Glutamatergic neuron (in vitro differentiated cells): ENCODE results near the gene NTN1. TPM values are rescaled to one million over a fixed set of nuclear protein-coding genes. Genes with fewer than 3 reads are reported as not detected.

Experiments
- DNase-seq: peaks from one replicate; pipeline ENCODE4 v3.0.0; 2022
- H3K27ac Mint-ChIP-seq: one replicate; pipeline ENCODE4 v1.8.0; 2020; ENCODE audit warnings: mild to moderate bottlenecking, mixed read lengths, inconsistent platforms; ENCODE audit not compliant: unreplicated experiment
- H3K27me3 Mint-ChIP-seq: one replicate; pipeline ENCODE4 v1.8.0; 2020; ENCODE audit warnings: mild to moderate bottlenecking, moderate library complexity, mixed read lengths, inconsistent platforms; ENCODE audit not compliant: unreplicated experiment
- H3K36me3 Mint-ChIP-seq: one replicate; pipeline ENCODE4 v1.8.0; 2020; ENCODE audit warnings: mild to moderate bottlenecking, mixed read lengths, inconsistent platforms; ENCODE audit not compliant: unreplicated experiment
- H3K4me1 Mint-ChIP-seq: one replicate; pipeline ENCODE4 v1.8.0; 2020; ENCODE audit warnings: mild to moderate bottlenecking, low read depth, mixed read lengths, inconsistent platforms; ENCODE audit not compliant: unreplicated experiment
- H3K4me3 Mint-ChIP-seq: one replicate; pipeline ENCODE4 v1.8.0; 2020; ENCODE audit warnings: mild to moderate bottlenecking, mixed read lengths, inconsistent platforms; ENCODE audit not compliant: unreplicated experiment
- H3K9me3 Mint-ChIP-seq: one replicate; pipeline ENCODE4 v1.8.0; 2020; ENCODE audit warnings: mild to moderate bottlenecking, moderate library complexity, mixed read lengths, inconsistent platforms; ENCODE audit not compliant: unreplicated experiment
- total RNA-seq: library from RNA; stranded (reverse); fragmentation: NEBNext Ultra II Directional; extraction: Animal tissue kit (Norgen Biotek cat#: 25700); gene quantifications from one replicate; pipeline ENCODE4 v1.2.1, GENCODE V29; 2021; ENCODE audit not compliant: unreplicated experiment
- TF ChIP-seq, protein P1 (sequence below): fragments of 200-600 bp; sonication (generic); IDR thresholded peaks from one replicate; pipeline ENCODE4 v1.5.0; 2021; ENCODE audit not compliant: partially characterized antibody, unreplicated experiment

The NTN1 gene
- total RNA-seq, 1 donor from 2014 or later, result 0.76 TPM

- no peaks in the 10 kb centered on the region for H3K4me1 Mint-ChIP-seq
- peaks cover under 1% of the 10 kb centered on the region for H3K27me3 Mint-ChIP-seq
- DNase-seq, result no peak
- peaks cover 6% of the 10 kb centered on the region for H3K9me3 Mint-ChIP-seq
- H3K27ac Mint-ChIP-seq, result no peak overlapping the region
- H3K36me3 Mint-ChIP-seq, result peaks cover 20% of the 10 kb centered on the region
- no peak overlapping the region for H3K4me3 Mint-ChIP-seq
- TF ChIP-seq, protein P1, sequence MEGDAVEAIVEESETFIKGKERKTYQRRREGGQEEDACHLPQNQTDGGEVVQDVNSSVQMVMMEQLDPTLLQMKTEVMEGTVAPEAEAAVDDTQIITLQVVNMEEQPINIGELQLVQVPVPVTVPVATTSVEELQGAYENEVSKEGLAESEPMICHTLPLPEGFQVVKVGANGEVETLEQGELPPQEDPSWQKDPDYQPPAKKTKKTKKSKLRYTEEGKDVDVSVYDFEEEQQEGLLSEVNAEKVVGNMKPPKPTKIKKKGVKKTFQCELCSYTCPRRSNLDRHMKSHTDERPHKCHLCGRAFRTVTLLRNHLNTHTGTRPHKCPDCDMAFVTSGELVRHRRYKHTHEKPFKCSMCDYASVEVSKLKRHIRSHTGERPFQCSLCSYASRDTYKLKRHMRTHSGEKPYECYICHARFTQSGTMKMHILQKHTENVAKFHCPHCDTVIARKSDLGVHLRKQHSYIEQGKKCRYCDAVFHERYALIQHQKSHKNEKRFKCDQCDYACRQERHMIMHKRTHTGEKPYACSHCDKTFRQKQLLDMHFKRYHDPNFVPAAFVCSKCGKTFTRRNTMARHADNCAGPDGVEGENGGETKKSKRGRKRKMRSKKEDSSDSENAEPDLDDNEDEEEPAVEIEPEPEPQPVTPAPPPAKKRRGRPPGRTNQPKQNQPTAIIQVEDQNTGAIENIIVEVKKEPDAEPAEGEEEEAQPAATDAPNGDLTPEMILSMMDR, result no peak
These were observed 198.5 kb downstream of the NTN1 start for GRCh38 chr17:9219631-9220397.

- H3K4me3 Mint-ChIP-seq, result no peak overlapping the region
- H3K9me3 Mint-ChIP-seq, result peaks cover 6% of the 10 kb centered on the region
- TF ChIP-seq, protein P1, result no peak
- no peaks in the 10 kb centered on the region for H3K4me1 Mint-ChIP-seq
- no peak for DNase-seq
- no peak overlapping the region for H3K27ac Mint-ChIP-seq
- peaks cover 1% of the 10 kb centered on the region for H3K27me3 Mint-ChIP-seq
- peaks cover 13% of the 10 kb centered on the region for H3K36me3 Mint-ChIP-seq
These were observed 199.3 kb downstream of the NTN1 start for GRCh38 chr17:9220398-9221146.

DNA sequence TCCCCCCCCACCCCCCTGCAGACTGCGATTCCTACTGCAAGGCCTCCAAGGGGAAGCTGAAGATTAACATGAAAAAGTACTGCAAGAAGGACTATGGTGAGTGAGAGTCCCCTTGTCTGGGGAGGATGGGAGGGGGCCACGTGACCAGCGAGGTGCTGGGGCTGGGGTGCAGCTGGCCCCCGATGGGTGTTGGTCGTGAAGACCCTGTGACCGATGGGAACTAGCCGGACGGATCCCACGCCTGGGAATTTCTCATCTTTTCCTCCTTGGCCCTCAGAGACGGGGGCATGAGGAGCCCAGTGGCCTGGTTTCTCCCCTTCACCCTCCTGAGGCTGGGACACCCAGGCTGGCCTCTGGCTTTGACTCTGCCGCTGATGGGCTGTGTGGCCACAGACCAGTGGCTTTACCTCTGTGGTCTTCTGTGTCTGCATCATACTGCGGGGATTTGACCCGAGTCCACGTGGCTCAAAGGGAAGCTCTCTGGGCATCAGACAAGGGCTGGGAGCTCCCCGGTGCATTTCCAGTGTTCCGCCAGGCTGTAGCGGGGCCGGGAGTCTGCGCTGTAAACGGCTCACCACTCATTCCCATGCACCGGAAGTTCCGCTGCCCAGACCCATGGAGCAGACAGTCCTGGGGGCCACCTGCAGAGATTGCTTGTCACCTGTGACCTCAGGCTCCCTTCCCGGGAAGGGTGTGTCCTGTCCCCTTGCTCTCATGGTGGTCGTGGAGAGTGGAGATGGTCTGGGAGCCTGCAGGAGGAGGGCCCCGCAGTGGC, 200.0 kb downstream of the NTN1 start:
- no peak overlapping the region for H3K4me3 Mint-ChIP-seq
- H3K27me3 Mint-ChIP-seq, result peaks cover 1% of the 10 kb centered on the region

DNA sequence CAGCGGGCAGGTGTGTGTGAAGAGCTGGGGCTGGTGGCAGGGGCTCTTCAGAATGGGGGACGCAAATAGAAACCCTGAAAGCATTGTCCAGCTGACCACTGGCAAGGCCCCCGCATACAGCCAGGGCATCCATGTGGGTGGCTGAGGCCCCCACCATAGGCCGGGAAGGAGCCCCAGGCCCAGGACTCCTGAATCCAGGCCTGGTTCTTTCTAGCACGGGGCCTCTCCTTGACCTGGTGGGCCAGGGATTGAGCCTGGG, 200.5 kb downstream of the NTN1 start:
- Mint-ChIP-seq H3K9me3 (peaks cover 2% of the 10 kb centered on the region), H3K27me3 (peaks cover 1% of the 10 kb centered on the region), H3K27ac (no peak overlapping the region), H3K4me3 (no peak overlapping the region), H3K36me3 (peaks cover 4% of the 10 kb centered on the region), H3K4me1 (no peaks in the 10 kb centered on the region)
- TF ChIP-seq, protein P1, result no peak
- no peak for DNase-seq

More for the DNA sequence above, 200.0 kb downstream of the NTN1 start:
- Mint-ChIP-seq H3K4me1 (no peaks in the 10 kb centered on the region), H3K9me3 (peaks cover 2% of the 10 kb centered on the region), H3K27ac (no peak overlapping the region), H3K36me3 (peaks cover 5% of the 10 kb centered on the region)
- TF ChIP-seq, protein P1, result no peak
- DNase-seq, result no peak
